Measurements from ENCODE around the gene GFPT2. TPM values are rescaled to one million over a fixed set of nuclear protein-coding genes. Genes with fewer than 3 reads are reported as not detected.
A peak's percentile ranks its signal among the peaks of the same experiment; 100 is the strongest.
"Not testable (repeated sequence)": the region's sequence is repeated elsewhere in the genome, so short reads cannot be mapped to it uniquely, and the experiment has no call there.

Gene GFPT2
- total RNA-seq, 2 donors from 2014 or later, result 27.3 to 44.5 TPM

GRCh38 chr5:180323160-180323559 is 30.0 kb downstream of the GFPT2 start:
- DNase-seq (peak; percentile 23), ATAC-seq (no peak)
- intact Hi-C loops (cut with DNase I), result no loop called here

GRCh38 chr5:180318456-180319089 is 34.6 kb downstream of the GFPT2 start:
- no peak for ATAC-seq
- intact Hi-C loops (cut with DNase I), result no loop called here
- peak; percentile 17 for DNase-seq

- ATAC-seq (no peak), DNase-seq (peak; percentile 18)
- intact Hi-C loops (cut with DNase I), result no loop called here
These were observed 36.5 kb downstream of the GFPT2 start for GRCh38 chr5:180316586-180316985.

GRCh38 chr5:180315762-180316212 is 37.3 kb downstream of the GFPT2 start:
- ATAC-seq (peak; percentile 53), DNase-seq (peak; percentile 66)
- intact Hi-C loops (cut with DNase I), result no loop called here

- intact Hi-C loops (cut with DNase I), result no loop called here
- peak in 1 of 2 donors; percentile 67 for ATAC-seq
- DNase-seq, result peak; percentile 22
These were observed 39.2 kb downstream of the GFPT2 start for GRCh38 chr5:180313677-180314505.

- DNase-seq (peak; percentile 21), ATAC-seq (no peak)
- intact Hi-C loops (cut with DNase I), result no loop called here
These were observed 41.9 kb downstream of the GFPT2 start for GRCh38 chr5:180311216-180311615.

GRCh38 chr5:180306796-180307195 is 46.3 kb downstream of the GFPT2 start:
- intact Hi-C loops (cut with DNase I), result no loop called here
- no peak for ATAC-seq

GRCh38 chr5:180305481-180305880 is 47.7 kb downstream of the GFPT2 start:
- DNase-seq (peak; percentile 14), ATAC-seq (no peak)
- intact Hi-C loops (cut with DNase I), result no loop called here

More at GRCh38 chr5:180306796-180307195, 46.3 kb downstream of the GFPT2 start:
- DNase-seq, result peak; percentile 14

- ATAC-seq (peak in 1 of 2 donors; percentile 10), DNase-seq (peak; percentile 15)
- intact Hi-C loops (cut with DNase I), result no loop called here
These were observed 48.4 kb downstream of the GFPT2 start for GRCh38 chr5:180304431-180305375.

- intact Hi-C loops (cut with DNase I), result no loop called here
- ATAC-seq, result no peak
These were observed 49.2 kb downstream of the GFPT2 start for GRCh38 chr5:180304016-180304292.

GRCh38 chr5:180303226-180304015 is 49.7 kb downstream of the GFPT2 start:
- DNase-seq, result no peak
- ATAC-seq, result no peak
- intact Hi-C loops (cut with DNase I), result no loop called here

More at GRCh38 chr5:180304016-180304292, 49.2 kb downstream of the GFPT2 start:
- DNase-seq, result no peak

GRCh38 chr5:180302256-180302655 is 50.9 kb downstream of the GFPT2 start:
- no peak for DNase-seq
- ATAC-seq, result no peak
- intact Hi-C loops (cut with DNase I), result no loop called here

GRCh38 chr5:180301253-180301652 is 51.9 kb downstream of the GFPT2 start:
- intact Hi-C loops (cut with DNase I), result no loop called here
- DNase-seq (no peak), ATAC-seq (no peak)

- intact Hi-C loops (cut with DNase I), result no loop called here
- ATAC-seq (no peak), DNase-seq (no peak)
These were observed 53.6 kb downstream of the GFPT2 start for GRCh38 chr5:180299526-180299925.

GRCh38 chr5:180299014-180299413 is 54.1 kb downstream of the GFPT2 start:
- intact Hi-C loops (cut with DNase I), result not testable (repeated sequence)

GRCh38 chr5:180297587-180298282 is 55.4 kb downstream of the GFPT2 start:
- intact Hi-C loops (cut with DNase I), result no loop called here
- ATAC-seq (no peak), DNase-seq (no peak)

More at GRCh38 chr5:180299014-180299413, 54.1 kb downstream of the GFPT2 start:
- DNase-seq, result not testable (repeated sequence)
- peak in 1 of 2 donors; percentile 9 for ATAC-seq

- DNase-seq (no peak), ATAC-seq (no peak)
- intact Hi-C loops (cut with DNase I), result no loop called here
These were observed 56.4 kb downstream of the GFPT2 start for GRCh38 chr5:180296771-180297170.

GRCh38 chr5:180294913-180295555 is 58.1 kb downstream of the GFPT2 start:
- DNase-seq, result no peak
- intact Hi-C loops (cut with DNase I), result loop anchor here in 1 of 2 donors (5.0 kb wide), 1 partner anchor 177 kb away; no protein-coding TSS in a partner anchor
- no peak for ATAC-seq

Measured in left cardiac atrium (tissue), 4 donors.